HepG2 (cell line): ENCODE results near the gene ADAT3. TPM values are rescaled to one million over a fixed set of nuclear protein-coding genes. Genes with fewer than 3 reads are reported as not detected.

Source experiments
- NFE2 ChIP-seq: sonication (generic); formaldehyde crosslinking; IDR thresholded peaks from 2 replicates; pipeline ENCODE4 v1.4.0; 2020; ENCODE audit warnings: missing genetic modification reagents
- NR2F1 ChIP-seq, 2 experiments: fragments of 450-650 bp in 1 of 2; formaldehyde crosslinking in 1 of 2; IDR thresholded peaks; 2 replicates each; pipeline versions ENCODE4 v1.5.0 to v1.6.1; 2016 to 2020; ENCODE audit warnings: mild to moderate bottlenecking in 1 of 2, missing compliant biosample characterization in 1 of 2, missing genetic modification reagents in 1 of 2, moderate library complexity in 1 of 2
- POGK ChIP-seq: sonication (generic); formaldehyde crosslinking; conservative IDR thresholded peaks from 2 replicates; pipeline ENCODE4 v1.8.0; 2022; ENCODE audit warnings: mild to moderate bottlenecking, moderate library complexity, missing genetic modification reagents
- STAT6 ChIP-seq: sonication (generic); formaldehyde crosslinking; IDR thresholded peaks from 2 replicates; pipeline ENCODE4 v1.4.0; 2020; ENCODE audit warnings: missing genetic modification reagents, mild to moderate bottlenecking, borderline replicate concordance
- USF2 ChIP-seq, 2 experiments: sonication (generic) in 1 of 2; formaldehyde crosslinking in 1 of 2; IDR thresholded peaks; 2 replicates each; pipeline versions ENCODE4 v1.5.1 to v1.6.1; 2011 to 2020; ENCODE audit warnings: borderline replicate concordance in 1 of 2, low read depth in 1 of 2, low read length in 1 of 2, mild to moderate bottlenecking in 1 of 2, missing genetic modification reagents in 1 of 2, moderate library complexity in 1 of 2
- ZNF33B ChIP-seq: sonication (generic); formaldehyde crosslinking; IDR thresholded peaks from 2 replicates; pipeline ENCODE4 v1.5.1; 2020; ENCODE audit warnings: mild to moderate bottlenecking, missing genetic modification reagents
- polyA plus RNA-seq, 8 experiments: library from polyadenylated mRNA; depleted of rRNA in 3 of 8; stranded (reverse) in 7 of 8; unstranded in 1 of 8; fragments of >200 nt; fragmentation: Illumina TruSeq in 4 of 8; extraction: Trizol in 4 of 8; gene quantifications; 2 replicates each; pipeline versions ENCODE4 v1.2.1 to v1.2.3, GENCODE V29; 2011 to 2016; ENCODE audit warnings: low read depth in 4 of 8, missing spikeins in 1 of 8, mixed read lengths in 1 of 8; ENCODE audit not compliant: insufficient read depth in 1 of 8
- total RNA-seq, 5 experiments: library from RNA; depleted of rRNA; stranded (reverse); fragments of >200 nt; fragmentation: Illumina TruSeq; extraction: Trizol; gene quantifications; 2 replicates each; pipeline ENCODE4 v1.2.3, GENCODE V29; 2016; ENCODE audit warnings: low read depth in 1 of 5

The ADAT3 gene
- total and polyA plus RNA-seq, 2 of the 13 experiments (the other 11 are each of a cell fraction or from before 2014, with no cell fraction given): 0.95 to 3.5 TPM

GRCh38 chr19:1905863-1906375 is 720 bp downstream of the ADAT3 start (continued):
- TF ChIP-seq STAT6 (CRISPR knock-in tag) (no peak), NFE2 (CRISPR knock-in tag) (no peak), USF2 (IDR thresholded peaks at IDR 0.05; ENCODE audit: low read depth, low read length) (no peak), USF2 (CRISPR knock-in tag; IDR thresholded peaks at IDR 0.05; ENCODE audit: borderline replicate concordance) (no peak), POGK (CRISPR knock-in tag) (no peak), ZNF33B (CRISPR knock-in tag) (no peak; the same call in 1 of the 2 replicates), NR2F1 (CRISPR knock-in tag; IDR thresholded peaks at IDR 0.05) (no peak)
